RWPE2 (cell line): Measurements from ENCODE around the gene MACROH2A2.
"Not testable (repeated sequence)": the region's sequence is repeated elsewhere in the genome, so short reads cannot be mapped to it uniquely, and the experiment has no call there.

ENCODE experiments used
- ATAC-seq: fragments of 200-7000 bp; cut with Tn5 transposase; 3 replicates; pipeline ENCODE4 v1.9.1; 2021; ENCODE audit warnings: low read depth
- DNase-seq: peaks from one replicate; pipeline ENCODE4 v3.0.0-alpha.2; 2020; ENCODE audit warnings: low spot score
- H3K27ac ChIP-seq: fragments of 450-650 bp; 2 replicates; pipeline ENCODE4 v1.5.1; 2017; ENCODE audit warnings: mild to moderate bottlenecking; ENCODE audit not compliant: poor library complexity, severe bottlenecking
- H3K27me3 ChIP-seq: fragments of 250-450 bp; sonication (Bioruptor Pico); 2 replicates; pipeline ENCODE4 v1.5.1; 2021; ENCODE audit warnings: mild to moderate bottlenecking, moderate library complexity; ENCODE audit not compliant: insufficient read depth, poor library complexity, severe bottlenecking
- H3K36me3 ChIP-seq: fragments of 250-450 bp; sonication (Bioruptor Pico); 2 replicates; pipeline ENCODE4 v1.5.1; 2020; ENCODE audit warnings: low read depth, mild to moderate bottlenecking, moderate library complexity
- H3K4me1 ChIP-seq: fragments of 250-450 bp; sonication (Bioruptor Pico); 2 replicates; pipeline ENCODE4 v1.5.1; 2021; ENCODE audit warnings: mild to moderate bottlenecking, moderate library complexity; ENCODE audit not compliant: insufficient read depth, poor library complexity, severe bottlenecking
- H3K4me3 ChIP-seq: fragments of 250-450 bp; sonication (Bioruptor Pico); 2 replicates; pipeline ENCODE4 v1.5.1; 2021; ENCODE audit warnings: mild to moderate bottlenecking, moderate library complexity; ENCODE audit not compliant: severe bottlenecking
- H3K9me3 ChIP-seq: fragments of 250-450 bp; sonication (Bioruptor Pico); 2 replicates; pipeline ENCODE4 v1.5.1; 2021; ENCODE audit warnings: mild to moderate bottlenecking, moderate library complexity; ENCODE audit not compliant: severe bottlenecking
- CTCF ChIP-seq: fragments of 450-650 bp; IDR thresholded peaks from one replicate; pipeline ENCODE4 v1.5.1; 2017; ENCODE audit warnings: mild to moderate bottlenecking, moderate library complexity; ENCODE audit not compliant: poor library complexity, severe bottlenecking

The MACROH2A2 gene

GRCh38 chr10:70155255-70155838 is 102.7 kb downstream of the MACROH2A2 start:
- Histone ChIP-seq H3K9me3 (no peaks in the 10 kb centered on the region), H3K36me3 (peaks cover 90% of the 10 kb centered on the region), H3K27ac (no peak overlapping the region), H3K27me3 (no peaks in the 10 kb centered on the region), H3K4me3 (no peak overlapping the region), H3K4me1 (peaks cover 2% of the 10 kb centered on the region)
- DNase-seq (no peak), ATAC-seq (no peak)
- no peak for TF ChIP-seq CTCF

DNA sequence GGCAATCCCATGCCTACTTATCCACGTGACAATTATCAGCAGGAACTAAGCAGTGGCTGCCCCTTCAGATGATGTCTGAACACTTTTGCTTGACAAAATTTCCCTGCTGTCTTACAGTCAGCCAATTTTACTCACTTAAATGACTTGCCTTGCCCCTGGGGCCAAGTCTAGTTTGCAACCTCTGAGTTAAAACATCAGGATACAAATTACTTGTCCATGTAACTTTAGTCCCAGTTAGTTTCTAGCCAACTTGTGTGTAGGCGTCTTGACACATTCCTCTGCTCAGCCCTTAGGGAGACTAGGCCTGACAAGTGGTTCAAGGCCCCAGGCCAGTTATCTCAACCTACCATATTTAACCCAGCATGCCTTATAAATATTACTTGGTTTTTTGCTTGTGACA is 105.5 kb downstream of the MACROH2A2 start:
- DNase-seq = no peak
- Histone ChIP-seq H3K4me1 (peaks cover 5% of the 10 kb centered on the region), H3K27me3 (no peaks in the 10 kb centered on the region), H3K4me3 (no peak overlapping the region), H3K36me3 (peaks cover 82% of the 10 kb centered on the region), H3K27ac (no peak overlapping the region), H3K9me3 (no peaks in the 10 kb centered on the region)
- no peak for TF ChIP-seq CTCF
- no peak for ATAC-seq

DNA sequence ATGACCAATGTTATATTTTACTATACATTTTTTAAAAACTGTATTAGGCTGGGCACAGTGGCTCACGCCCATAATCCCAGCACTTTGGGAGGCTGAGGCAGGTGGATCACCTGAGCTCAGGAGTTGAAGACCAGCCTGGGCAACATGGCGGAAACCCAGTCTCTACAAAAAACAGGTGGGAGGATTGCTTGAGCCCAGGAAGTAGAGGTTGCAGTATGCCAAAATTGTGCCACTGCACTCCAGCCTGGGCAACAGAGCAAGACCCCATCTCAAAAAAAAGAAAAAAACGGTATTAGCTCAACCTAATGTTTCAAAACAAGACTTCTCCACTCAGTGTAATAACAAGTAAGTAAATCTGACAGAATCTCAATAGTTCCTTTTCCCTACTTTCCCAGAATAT is 106.7 kb downstream of the MACROH2A2 start:
- not testable (repeated sequence) for H3K27me3 ChIP-seq, ATAC-seq, DNase-seq, H3K9me3 ChIP-seq, H3K4me3 ChIP-seq, H3K27ac ChIP-seq, H3K4me1 ChIP-seq
- H3K36me3 ChIP-seq = peaks cover 76% of the 10 kb centered on the region

GRCh38 chr10:70160798-70161197 is 108.2 kb downstream of the MACROH2A2 start:
- no peak for ATAC-seq
- Histone ChIP-seq H3K27me3 (no peaks in the 10 kb centered on the region), H3K4me1 (peaks cover 5% of the 10 kb centered on the region), H3K9me3 (no peaks in the 10 kb centered on the region), H3K4me3 (no peak overlapping the region), H3K27ac (no peak overlapping the region), H3K36me3 (peaks cover 73% of the 10 kb centered on the region)
- no peak for DNase-seq
- TF ChIP-seq CTCF = no peak
